Activated T-helper 1 cell treated with Interleukin-2 at 50 U/mL for 16 hours (primary cell): ENCODE data around the gene GABRG3.
"Not testable (repeated sequence)": the region's sequence is repeated elsewhere in the genome, so short reads cannot be mapped to it uniquely, and the experiment has no call there.

Experiments
- DNase-seq: peaks from one replicate; pipeline ENCODE4 v3.0.0-alpha.2; 2020; ENCODE audit warnings: low read depth

GABRG3 gene

DNA sequence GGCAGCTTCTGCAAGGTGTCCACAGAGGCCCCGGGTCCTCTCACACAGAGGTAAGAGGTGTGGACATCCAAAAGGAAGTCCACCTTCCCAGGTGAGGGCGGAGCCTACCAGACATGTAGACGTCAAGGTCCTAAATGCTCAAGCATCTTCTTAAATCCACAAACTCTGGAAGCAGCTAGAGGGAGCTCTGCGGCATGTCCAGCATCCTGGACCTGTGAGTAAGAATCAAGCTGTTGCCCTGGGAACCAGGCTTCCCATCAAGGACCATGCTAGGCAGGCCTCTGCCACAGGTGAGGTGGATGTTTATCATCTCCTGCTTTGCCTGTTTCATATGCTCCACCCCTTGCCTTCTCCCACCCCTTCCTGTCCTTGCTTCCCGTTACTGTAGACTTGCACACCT lies 368.2 kb downstream of the GABRG3 start:
- DNase-seq = no peak

DNA sequence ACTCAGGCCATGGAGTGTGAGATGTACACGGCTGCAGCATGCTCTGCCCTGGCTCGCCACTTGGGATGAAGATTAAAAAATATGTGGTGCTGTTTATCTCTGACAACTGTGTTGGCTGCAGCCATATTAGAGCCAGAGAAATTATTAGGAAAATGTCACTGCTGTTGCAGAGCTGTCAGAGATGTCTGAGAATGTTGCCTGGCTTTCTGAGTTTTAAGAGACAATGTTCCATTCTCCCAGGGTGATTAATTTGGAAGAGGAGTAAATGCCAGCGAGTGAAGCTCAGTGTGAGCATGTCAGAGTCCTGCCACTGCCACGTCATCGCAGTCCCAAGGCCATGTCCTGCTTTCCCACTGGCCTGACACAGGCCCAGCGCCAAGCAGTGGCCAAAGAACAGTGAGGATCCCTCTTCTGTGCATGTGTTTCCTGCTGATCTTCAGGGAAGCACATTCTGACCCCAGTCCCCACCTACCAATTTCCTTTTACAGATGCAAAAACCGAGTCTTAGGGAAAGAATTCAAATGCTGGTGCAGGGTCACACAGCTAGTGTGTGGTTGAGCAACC lies 370.9 kb downstream of the GABRG3 start:
- DNase-seq = no peak

DNA sequence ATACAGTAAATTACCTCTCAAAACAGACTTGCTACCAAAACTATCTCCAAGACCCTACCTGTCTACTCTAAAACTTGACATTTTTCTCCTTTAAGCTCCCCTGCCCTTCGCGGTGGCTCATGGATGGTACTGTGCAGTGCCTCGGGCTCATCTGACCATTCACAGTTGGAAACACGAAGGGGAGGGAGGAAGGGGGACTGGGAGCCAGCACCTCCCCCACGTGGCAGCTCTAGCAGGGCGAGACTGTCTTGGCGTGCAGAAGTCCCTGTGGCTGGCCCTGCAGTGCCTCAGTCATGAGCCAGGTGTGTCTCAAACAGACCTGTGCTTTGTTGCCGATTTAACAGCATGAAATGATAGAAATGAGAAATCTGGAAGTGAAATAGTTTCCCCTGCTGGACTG lies 372.0 kb downstream of the GABRG3 start:
- DNase-seq = no peak

DNA sequence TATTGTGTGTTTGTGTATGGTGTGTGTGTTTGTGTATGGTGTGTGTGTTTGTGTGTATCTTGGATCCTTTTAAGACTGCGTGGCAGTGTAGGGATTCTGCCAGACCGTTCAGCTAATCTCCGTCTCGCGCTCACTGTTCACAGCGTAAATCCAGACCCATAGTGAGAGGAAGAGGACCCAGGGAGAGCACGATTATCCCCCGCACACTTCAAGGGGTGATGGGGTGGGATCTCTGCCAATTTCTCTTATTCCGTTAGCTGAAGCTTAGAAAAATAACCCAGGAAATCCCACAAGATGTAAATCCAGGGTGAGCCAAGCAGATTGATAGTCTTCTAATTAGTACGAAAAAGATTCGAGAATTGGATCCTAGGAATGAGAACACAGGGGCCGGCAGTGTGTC lies 381.2 kb downstream of the GABRG3 start:
- no peak for DNase-seq

DNA sequence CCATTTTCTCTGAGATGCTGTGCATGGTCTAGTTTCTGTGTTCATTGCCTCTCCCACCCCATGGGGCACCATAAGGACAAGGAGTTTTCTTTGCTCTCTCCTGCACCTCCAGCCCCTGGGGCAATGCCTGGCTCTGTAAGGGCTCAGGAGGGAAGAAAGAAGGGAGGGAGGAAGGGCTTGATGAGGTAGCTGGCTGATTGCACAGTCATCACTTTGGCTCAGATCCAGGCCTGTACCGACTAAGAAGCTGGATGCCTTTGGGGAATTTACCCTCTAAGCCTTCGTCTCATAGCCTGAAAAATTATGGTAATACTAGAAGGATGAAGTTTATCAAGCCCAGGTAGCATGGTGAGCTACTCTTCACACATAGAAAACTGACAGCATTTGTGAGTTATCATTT lies 382.9 kb downstream of the GABRG3 start:
- DNase-seq = no peak

DNA sequence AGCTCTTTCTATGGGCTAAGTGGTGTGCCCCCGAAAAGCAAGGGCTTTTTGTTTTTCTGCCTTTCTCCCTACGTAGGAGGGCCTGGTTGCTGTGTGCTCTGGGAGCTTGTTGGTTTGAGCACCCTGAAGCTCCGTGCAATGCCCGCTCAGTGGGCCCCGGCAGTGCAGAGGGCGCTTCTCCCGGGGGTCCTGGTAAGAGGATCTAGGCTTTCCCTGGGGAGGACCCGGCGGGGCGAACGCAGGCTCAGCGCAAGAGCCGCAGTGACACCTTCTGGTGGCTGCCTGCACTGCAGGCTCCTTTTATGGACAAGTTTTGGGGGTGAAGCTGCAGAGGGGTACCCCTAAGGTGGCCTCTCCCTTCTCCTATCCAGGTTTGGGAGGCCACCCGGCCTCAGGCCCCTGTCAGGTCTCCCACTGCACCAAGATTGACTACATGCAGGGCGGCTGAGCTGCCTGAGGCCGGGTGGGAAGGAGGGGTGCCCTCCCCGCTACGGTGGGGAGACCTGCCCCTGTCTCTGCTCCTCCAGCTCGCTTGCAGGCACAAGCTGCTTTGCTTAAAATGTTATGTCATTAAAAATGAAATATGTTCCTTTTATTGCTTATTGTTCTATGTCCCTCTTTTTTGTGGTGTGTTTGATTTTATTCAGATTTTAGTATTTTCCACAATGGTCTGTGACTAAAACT lies 387.9 kb downstream of the GABRG3 start:
- no peak for DNase-seq

DNA sequence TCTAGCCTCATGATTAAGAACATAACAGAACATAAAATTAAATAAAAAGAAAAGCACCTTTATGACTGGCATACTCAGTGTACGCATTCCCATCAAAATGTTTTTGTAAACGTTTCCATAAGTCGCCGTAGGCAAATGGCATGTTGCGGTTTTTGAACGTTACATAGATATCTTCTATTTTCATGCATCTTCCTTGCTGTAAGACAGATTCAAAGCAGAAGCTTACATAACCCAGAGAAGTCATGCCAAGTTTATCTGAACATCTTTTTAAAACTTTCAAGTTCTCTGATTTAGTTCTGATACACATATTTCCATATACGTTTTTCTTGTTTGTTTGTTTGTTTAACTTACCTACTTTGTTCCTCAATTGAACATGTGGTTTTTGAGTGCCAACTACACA lies 388.6 kb downstream of the GABRG3 start:
- DNase-seq = no peak

DNA sequence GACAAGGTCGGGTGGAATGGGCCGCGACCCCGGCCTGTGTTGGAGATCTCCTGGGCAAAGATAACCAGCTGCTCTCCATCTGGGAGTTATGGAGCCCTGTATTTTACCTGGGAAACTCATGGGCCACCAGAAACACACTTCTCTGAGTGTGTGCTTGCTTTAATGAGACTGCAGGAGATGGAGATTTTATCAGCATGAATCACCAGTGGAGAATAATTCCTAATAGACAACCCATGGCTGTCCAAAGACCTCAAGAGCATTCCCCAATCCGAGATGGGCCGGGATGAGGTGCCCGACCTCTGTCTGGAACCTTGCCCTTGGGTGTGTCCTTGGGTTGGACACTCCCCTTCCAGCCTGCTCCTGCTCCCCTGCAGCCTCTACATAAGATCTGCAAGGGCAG lies 389.3 kb downstream of the GABRG3 start:
- no peak for DNase-seq

DNA sequence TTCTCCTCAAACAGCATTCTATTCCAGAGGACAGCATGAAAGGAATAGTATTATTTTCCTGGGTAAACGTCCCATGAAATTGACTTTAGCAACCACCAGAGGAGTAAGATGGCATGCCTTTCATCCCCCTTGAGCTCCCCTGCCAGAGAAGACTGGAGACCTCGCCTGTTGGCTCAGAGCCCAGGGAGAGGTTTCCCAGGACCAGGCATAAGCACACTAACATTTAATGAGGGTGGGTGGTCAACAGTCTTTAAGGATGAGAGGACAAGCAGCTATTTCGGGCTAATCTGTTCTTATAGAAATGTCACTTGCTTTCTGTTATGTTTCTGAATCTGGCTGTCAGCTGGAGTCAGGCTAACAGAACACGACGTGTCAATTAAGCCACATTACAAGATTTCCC lies 390.5 kb downstream of the GABRG3 start:
- no peak for DNase-seq

DNA sequence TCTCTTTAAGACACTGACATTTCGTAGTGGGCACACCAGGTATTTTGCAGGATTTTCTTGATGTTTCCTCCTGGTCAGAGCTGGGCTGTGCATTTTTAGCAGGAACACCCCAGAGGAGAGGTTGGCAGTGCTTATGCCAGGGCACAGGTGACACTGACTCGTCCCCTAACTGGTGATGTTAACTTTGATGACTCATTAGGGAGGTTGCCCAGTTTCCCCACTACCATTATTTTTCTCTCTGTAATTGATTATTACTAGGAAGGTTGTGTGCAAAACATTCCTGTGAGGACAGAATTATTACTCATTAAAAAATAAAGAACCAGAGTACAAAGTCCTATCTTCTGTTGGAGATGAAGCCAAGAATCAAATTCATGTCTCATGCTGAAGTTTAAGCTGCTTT lies 394.5 kb downstream of the GABRG3 start:
- DNase-seq = no peak

DNA sequence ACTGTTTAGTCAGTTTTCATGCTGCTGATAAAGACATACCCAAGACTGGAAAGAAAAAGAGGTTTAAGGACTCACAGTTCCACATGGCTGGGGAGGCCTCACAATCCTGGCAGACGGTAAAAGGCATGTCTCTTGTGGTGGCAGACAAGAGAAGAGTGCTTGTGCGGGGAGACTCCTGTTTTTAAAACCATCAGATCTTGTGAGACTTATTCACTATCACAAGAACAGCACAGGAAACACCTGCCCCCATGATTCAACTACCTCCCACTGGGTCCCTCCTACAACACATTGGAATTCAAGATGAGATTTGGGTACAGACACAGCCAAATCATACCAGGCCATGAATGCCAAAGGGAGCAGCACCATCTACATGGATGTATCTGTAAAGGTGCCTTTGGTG lies 406.4 kb downstream of the GABRG3 start:
- DNase-seq = not testable (repeated sequence)

DNA sequence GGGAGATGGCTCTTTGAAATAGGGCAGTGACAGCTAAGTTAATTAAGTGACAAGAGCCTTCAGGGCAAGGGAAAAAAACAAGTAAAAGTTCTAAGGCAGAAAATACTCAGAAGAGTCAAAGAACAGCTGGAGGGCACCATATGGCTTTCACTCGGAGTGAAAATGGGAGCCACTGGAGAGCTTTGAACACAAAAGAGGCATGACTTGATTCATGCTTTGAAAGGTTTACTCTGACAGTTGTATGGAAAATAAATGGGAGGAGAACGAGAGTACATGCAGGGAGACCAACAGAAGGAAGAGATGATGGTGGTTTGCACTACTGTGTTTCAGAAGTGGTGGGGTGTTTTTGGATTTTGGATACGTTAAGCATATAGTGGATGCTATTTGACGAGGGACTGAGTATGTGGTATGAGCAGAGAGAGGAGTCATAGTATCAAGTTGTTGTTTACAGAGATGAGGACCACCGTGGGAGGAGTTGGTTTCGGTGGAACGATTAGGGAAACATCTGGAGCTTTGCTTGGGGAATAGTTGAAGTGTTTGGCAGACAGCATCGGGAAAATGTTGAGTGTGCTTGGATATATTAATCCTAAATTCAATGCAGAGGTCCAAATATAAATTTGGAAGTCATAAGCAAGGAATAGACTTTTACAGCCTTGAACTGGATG lies 411.5 kb downstream of the GABRG3 start:
- no peak for DNase-seq

DNA sequence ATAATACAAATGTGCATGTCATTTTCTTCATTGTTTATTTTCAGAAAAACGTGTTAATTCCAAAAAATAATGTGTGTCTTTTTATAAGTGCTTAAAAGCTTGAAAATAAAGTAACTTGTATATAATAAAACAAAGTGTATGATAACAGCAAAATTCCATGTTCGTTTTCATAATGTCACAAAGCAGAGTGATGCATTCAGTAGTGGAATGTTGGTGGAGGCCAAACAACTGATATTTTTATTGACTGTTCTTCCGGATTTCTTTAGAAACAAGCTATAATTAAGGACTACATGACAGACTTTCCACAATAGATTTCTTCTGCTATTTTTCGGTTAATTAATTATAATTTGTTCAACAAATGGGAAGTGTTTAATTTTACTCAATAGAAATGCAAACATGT lies 412.7 kb downstream of the GABRG3 start:
- DNase-seq = no peak

DNA sequence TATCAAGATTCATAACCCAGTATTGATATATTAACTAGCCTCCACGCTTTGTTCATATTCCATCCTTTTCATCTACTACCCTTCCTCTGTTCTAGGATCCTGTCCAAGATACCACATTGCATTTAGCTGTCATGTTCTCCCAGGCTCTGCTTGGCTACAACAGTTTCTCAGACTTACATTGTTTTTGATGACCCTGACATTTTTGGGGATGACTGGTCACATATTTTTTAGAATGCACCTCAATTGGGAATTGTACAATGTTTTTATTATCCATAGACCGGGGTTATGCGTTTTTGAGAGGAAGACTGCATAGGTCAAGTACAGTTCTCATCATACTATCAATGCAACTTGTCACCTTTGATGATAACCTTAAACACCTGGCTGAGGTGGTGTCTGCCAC lies 421.2 kb downstream of the GABRG3 start:
- no peak for DNase-seq

DNA sequence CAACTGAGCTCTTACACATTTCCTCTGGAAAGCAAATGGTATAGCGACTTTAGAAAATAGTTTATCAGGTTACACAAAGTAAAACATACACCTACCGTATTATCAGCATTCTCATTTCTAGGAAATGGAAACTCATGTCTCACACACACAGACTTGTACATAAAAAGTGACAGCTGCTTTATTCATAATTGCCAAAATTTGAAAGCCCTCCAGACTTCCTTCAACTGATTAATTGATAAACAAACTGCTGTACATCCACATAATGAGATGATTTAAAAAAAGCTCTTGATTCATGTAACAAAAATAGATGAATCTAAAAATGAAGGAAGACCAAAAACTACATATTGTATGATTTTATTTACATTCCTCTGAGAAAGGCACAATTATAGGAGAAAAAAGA lies 425.5 kb downstream of the GABRG3 start:
- no peak for DNase-seq

DNA sequence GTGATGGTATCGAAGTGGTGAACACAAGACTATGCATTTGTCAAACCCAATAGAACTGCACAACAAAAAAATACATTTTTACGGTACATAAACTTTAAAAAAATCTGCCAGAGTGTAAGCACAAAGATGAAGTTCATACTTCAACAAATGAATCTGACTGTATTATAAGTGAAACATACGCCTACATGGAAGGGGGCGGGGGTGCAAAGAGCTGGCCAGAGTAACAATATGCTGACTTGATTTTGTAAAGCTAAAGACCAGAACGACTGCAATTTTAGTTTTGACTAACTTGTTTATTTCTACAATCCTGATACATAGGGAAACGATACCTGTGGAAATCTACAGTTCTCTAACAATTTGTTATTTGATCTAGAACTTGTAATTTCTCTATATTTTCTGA lies 426.0 kb downstream of the GABRG3 start:
- no peak for DNase-seq

DNA sequence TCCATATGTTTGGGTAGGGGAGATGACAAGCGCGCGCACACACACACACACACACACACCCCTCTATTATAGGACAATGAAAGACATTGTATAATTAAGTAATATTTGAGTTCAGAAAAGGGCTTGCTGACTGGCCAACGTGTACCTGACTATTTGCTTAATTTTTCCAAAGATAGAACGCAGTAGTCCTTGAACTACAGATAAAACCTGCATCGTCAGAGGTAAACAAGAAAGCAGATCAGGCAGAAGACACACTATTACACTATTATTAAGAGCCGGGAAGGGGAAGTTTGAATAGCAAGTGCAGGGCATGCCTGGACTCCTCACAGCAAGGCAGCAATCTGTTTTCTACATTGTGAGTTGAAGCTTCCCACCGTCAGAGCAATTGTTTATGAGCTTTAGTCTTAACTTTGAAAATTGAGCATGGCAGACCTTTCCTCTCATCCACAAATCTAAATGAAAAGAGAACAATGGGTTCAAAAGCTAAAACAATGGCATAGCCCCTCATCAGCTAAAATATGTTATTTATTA lies 427.7 kb downstream of the GABRG3 start:
- DNase-seq = no peak

DNA sequence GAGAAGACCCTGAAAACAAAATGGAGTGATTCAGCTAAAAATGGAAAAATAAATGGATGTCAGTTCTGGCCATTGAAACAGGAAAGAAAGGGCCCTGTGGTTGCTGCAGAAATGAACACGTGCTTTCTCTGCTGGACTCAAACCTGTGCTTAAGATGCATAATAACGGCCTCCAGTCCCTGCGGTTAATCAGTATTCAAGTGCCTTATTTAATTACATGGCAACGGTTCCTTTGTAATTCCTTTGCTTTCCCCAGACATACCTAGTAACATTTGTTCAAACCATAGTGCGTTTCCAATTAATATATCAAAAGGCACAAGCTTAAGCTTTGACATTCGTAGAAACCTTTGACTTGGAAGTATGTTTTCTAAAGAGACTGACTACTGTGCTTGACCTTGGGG lies 428.3 kb downstream of the GABRG3 start:
- no peak for DNase-seq

DNA sequence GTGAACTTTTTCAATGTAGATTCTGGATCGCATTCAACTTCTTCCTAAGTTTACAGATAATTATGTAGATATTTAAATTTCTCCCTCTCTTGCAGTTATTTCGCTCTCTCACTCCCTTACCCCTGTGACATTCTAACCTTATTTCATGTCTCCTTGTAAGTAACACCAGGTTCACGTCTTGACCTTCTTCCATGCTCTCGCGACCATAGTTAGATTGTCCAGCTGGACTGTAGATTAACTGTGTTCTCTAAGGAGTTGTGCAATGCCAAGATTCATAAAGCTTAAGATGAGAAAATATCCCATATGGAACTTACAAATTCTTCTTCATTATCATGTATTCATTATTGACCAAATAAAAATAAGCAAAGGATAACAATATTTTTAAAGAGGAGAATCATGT lies 430.5 kb downstream of the GABRG3 start:
- DNase-seq = no peak

DNA sequence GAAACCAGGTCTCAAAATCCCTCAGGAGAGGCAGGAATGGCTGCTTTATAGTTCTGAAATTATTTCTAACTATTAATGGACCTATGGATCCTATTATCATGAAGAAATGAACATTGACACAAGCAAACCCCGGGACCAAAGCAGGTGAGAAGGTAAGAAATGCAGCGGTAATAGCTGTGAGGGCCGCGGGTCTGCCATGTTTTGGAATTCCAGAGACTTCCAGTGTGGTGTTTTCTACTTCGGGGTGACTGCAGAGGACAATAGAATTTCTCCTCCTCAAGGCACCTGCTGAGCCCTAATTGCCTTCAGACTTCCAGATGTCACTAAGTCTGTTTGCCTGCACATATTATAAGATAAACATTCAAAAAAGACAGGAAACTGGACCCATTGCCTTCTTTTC lies 437.4 kb downstream of the GABRG3 start:
- DNase-seq = no peak

DNA sequence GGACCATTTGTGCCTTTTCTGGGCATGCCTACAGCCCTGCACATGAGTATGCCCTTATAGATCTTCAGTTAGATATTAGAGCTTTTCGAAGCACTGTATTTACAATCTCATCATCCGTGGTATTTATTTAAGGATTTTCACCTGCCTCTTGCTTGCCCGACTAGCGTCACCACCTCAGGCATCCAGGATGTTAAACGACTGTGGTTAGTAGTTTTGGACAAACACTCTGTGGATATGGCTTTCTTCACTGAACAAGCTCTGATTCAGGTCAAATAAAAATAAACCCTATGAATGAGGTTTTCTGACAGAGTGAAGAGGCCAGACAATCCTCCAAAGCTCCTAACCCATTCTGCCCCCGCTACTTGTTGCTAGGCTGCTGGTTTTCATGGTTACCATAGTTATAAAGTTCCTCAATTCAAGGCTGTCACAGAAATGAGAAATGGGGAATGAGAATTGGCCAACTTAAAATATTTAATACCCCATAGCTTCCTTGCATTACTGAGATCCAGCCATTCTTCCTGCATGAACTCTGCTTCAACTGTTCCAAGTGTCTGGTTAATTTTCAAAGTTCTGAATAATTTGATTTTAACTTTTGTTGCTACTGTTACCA lies 440.1 kb downstream of the GABRG3 start:
- DNase-seq = no peak

DNA sequence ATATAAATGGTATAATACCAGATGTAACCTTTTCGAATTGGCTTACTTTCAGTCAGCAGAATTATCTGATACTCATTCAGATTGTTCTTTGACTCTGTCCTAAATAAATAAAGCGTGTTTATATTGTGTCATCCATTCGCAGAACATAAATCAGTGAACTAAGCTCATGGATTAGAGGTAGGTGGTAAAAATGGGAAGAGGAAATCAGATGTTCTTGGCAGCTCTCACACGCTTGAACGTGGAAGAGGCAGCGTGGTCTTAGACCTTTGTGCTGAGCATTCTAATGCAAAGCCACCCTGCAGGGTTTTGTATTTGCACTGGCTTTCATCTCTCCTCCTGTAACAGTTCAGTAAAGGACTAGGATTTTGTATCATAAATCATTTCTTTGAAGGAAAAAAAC lies 441.4 kb downstream of the GABRG3 start:
- DNase-seq = no peak

DNA sequence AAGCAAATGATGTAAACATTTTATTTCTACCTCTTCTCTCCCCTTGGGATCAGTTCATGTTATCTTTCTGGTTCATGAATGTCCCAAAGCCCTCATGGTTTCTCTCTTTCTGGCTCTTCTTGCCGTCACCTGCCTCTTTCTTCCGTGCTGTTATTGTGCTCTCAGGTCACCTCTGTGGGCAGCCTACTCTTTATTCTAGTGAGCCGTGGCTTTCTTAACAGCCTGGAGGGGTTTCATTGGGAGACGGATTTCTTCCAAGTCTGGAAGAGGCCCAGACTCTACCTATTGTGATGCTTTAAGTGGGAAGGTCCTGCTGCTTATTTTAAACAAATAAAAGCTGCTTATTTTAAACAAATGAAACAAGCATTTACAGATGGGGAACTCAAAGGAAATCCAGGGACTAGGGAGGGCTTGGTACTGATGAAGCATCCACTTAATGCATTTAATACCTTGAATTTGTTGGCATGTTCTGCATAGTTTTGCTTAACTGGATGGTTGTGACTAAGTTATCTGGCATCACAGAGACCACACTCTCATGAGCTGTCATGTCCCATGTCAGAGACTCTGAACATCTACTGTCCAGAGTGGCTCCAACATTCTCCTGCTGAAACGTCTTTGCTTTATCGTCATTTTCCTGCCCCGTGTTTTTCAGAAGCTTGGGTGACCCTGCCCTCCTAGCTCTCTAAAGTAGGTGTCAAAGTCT lies 443.3 kb downstream of the GABRG3 start:
- DNase-seq = no peak
